Thymus (tissue), 11 donors: ENCODE data around the gene CWC25. TPM values are rescaled to one million over a fixed set of nuclear protein-coding genes. Genes with fewer than 3 reads are reported as not detected.

ENCODE experiments used
- DNase-seq, 9 donors: peaks; one replicate each; pipeline ENCODE4 v3.0.0-alpha.2; 2013; ENCODE audit warnings: low spot score in 9 of 9, low read depth in 6 of 9, missing footprints in 1 of 9
- H3K27ac ChIP-seq, 2 donors: one replicate each; pipeline ENCODE4 v1.5.1; 2013; ENCODE audit warnings: control low read depth in 1 of 2, low read depth in 1 of 2, low read length in 1 of 2, mild to moderate bottlenecking in 1 of 2, moderate library complexity in 1 of 2
- H3K27me3 ChIP-seq, 2 donors: one replicate each; pipeline ENCODE4 v1.5.1; 2013; ENCODE audit warnings: low read length in 1 of 2; ENCODE audit not compliant: control insufficient read depth in 2 of 2, insufficient read depth in 1 of 2
- H3K36me3 ChIP-seq, 2 donors: one replicate each; pipeline ENCODE4 v1.5.1; 2013; ENCODE audit warnings: low read length in 1 of 2, mild to moderate bottlenecking in 1 of 2, moderate library complexity in 1 of 2; ENCODE audit not compliant: control insufficient read depth in 2 of 2, insufficient read depth in 2 of 2
- H3K4me1 ChIP-seq, 2 donors: one replicate each; pipeline ENCODE4 v1.5.1; 2013; ENCODE audit warnings: low read length in 2 of 2; ENCODE audit not compliant: control insufficient read depth in 2 of 2, insufficient read depth in 2 of 2
- H3K4me3 ChIP-seq, 2 donors: one replicate each; pipeline ENCODE4 v1.5.1; 2013; ENCODE audit warnings: low read length in 2 of 2, control low read depth in 1 of 2, mild to moderate bottlenecking in 1 of 2
- H3K9me3 ChIP-seq, 2 donors: one replicate each; pipeline ENCODE4 v1.5.1; 2013; ENCODE audit warnings: low read length in 1 of 2, mild to moderate bottlenecking in 1 of 2; ENCODE audit not compliant: control insufficient read depth in 2 of 2, insufficient read depth in 1 of 2
- WGBS: extraction: QIAGEN DNeasy Blood & Tissue Kit; methylation state at CpG from one replicate; pipeline ENCODE4 v1.1.7; 2013; 5-methylcytosine and 5-hydroxymethylcytosine counted together
- polyA plus RNA-seq: library from polyadenylated mRNA; stranded (reverse); fragments of 200-250 nt; gene quantifications from one replicate; pipeline ENCODE4 v1.2.3, GENCODE V29; 2013
- total RNA-seq: library from RNA; stranded (reverse); fragments of 120-200 nt; gene quantifications from one replicate; pipeline ENCODE4 v1.2.4, GENCODE V29; 2013
- donor health status: healthy.

The CWC25 gene
- total and polyA plus RNA-seq, 2 donors, result 18.7 to 36.2 TPM

DNA sequence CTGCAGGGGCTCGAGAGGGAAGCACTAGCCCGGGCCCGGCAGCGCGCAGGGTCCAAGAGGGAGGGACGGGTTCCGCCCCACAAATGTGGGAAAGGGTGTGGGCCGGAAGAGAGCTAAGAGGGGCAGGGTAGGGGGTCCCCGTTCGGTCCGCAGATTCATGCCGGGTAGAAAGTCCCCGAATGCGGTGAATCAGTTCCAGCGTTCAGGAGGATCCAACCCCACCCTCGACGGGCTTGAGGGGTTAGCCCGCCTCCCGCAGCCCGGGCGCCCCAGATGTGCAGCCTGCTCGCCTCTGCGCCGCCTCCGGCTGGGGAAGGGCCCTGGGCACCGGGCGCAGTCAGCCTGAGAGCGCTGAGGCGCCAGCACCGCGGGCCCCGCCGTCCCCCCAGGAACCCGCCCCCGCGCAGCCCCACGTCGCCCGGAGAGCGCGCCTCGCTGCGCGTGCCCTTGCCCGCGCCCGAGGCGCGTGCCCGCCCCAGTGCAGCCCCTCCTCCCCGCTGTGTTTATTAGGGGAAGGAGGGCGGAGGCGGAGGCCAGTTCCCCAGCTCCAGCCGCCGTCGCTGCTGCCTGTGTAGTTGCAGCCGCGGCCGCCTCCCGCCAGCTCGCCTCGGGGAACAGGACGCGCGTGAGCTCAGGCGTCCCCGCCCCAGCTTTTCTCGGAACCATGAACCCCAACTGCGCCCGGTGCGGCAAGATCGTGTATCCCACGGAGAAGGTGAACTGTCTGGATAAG is 44.6 kb upstream of the CWC25 start, which contains the start of gene LASP1:
LASP1 (plus strand) TSS at position 533 of the 733 bp plus-strand sequence; CDS start at position 665, 132 bp downstream.
- Histone ChIP-seq H3K27ac (peak within 1 kb of the TSS; percentile 96 to 99), H3K4me3 (peak within 1 kb of the TSS; percentile 97 to 99), H3K9me3 (no peaks in the 10 kb centered on the region), H3K27me3 (no peaks in the 10 kb centered on the region), H3K36me3 (peaks cover 11 to 13% of the 10 kb centered on the region in 2 donors), H3K4me1 (peaks cover 25 to 56% of the 10 kb centered on the region in 2 donors)
- DNase-seq, result peak in 6 of 9 donors; percentile 82 to 94 (median 88)
- under 1% methylated on average over 73 of the region's 73 CpGs for WGBS

DNA sequence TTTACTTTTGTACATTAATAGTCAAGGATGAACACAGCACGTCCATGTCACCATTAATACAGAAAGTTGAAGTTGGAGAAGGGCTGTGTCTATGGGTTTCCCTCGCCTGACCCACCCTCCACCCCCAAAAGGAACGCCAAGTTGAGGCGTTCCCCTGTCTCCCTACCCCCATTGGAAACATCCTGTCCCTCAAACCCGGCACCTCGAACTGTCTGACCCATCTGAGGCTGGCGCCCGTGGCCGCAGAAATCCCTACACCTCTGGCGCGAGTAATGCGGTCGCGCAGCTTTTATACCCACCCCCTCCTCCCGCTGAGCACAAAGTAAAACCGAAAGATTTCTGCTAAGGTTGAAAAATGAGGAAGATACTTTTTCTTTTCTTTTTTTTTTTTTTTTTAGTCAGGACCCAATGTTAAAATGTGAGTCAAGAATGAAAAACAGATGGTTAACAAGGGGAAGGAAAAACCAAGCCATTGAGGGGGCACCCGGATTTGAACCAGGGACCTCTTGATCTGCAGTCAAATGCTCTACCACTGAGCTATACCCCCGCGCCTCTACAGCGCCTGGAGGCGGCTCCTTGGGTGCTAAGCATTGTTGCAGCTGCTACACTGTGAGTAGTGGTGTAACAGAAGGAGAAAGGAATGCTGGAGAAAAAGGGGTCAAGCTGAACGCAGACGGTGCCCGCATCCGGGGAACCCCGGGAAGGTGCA is 43.9 kb upstream of the CWC25 start:
- DNase-seq, result peak in 7 of 9 donors; percentile 75 to 96 (median 87)
- H3K9me3 ChIP-seq, result no peaks in the 10 kb centered on the region
- H3K27ac ChIP-seq, result peak overlapping the region; percentile 96 to 99
- under 1% methylated on average over 26 of the region's 26 CpGs for WGBS
- H3K4me3 ChIP-seq, result peak overlapping the region; percentile 97 to 99
- H3K36me3 ChIP-seq, result peaks cover 6 to 12% of the 10 kb centered on the region in 2 donors
- no peaks in the 10 kb centered on the region for H3K27me3 ChIP-seq
- peaks cover 19 to 49% of the 10 kb centered on the region in 2 donors for H3K4me1 ChIP-seq

DNA sequence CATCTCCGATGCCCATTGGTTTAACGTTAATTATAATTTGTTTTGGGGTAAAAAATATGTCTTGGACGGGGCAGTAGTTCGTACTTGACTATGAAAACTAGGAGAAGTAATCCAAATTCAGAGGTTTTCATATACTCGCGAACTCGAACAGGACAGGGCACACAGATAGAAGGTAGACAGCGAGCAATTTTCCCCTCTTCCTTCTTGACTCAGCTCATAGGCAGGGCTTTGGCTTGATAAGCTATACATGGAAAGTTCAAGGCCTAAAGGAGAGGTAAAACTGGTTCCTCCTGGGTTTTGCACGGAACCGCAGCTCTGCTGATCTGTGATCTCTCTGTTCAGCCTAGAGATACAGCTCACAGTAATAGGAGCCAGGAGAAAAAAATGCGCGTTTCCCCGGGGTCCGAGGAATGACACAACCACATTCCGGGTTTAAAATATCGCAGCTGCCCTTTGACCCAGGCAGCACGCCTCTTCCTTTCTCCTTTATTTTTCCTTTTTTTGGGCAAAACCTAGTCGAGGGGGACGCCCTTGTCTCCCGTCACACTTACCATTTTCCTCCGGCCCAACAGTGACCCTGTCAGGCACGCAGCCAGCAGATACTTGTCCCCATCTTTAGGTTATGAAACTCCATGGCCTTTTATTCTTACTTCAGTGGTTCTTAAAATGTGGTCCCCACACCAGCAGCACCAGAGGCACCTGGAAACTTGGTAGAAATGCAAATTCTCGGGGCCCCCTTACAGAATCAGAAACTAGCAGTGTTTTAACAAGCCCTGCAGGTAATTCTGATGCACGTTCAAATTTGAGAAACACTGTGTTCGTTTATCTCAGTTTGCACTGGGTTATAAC is 43.1 kb upstream of the CWC25 start:
- no peaks in the 10 kb centered on the region for H3K9me3 ChIP-seq
- H3K27ac ChIP-seq, result peak overlapping the region; percentile 88 to 96
- peak in 1 of 9 donors; percentile 58 for DNase-seq
- peaks cover 19 to 41% of the 10 kb centered on the region in 2 donors for H3K4me1 ChIP-seq
- no peaks in the 10 kb centered on the region for H3K27me3 ChIP-seq
- peak overlapping the region; percentile 97 to 99 for H3K4me3 ChIP-seq
- 18% methylated on average over 25 of the region's 25 CpGs for WGBS
- peaks cover 5% of the 10 kb centered on the region in 2 donors for H3K36me3 ChIP-seq

DNA sequence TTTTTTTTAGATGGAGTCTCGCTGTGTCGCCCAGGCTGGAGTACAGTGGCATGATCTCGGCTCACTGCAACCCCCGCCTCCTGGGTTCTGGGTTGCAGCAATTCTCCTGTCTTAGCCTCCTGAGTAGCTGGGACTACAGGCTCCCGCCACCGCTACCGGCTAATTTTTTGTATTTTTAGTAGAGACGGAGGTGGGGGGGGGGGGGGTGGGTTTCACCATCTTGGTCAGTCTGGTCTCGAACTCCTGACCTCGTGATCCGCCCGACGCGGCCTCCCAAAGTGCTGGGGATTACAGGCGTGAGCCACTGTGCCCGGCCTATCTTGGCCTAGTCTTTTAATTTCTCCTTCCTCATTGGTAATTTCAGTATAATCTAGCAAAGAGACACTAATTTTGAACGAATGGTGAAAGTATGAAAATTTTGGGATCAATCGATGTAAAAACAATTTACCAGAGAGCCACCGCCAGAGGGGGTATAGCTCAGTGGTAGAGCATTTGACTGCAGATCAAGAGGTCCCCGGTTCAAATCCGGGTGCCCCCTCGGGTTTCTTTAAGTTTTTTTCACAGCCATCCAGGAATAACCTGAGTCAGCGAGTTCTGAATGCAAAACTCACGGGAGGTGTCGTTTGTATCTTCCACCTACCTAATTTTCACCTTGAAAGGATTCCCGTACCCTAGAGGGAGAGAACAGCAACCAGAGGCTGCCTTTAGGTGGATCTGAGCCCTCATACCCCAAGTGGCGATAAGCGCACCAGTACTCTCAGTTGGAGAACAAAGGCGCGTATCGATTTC is 42.3 kb upstream of the CWC25 start:
- 33% methylated on average over 31 of the region's 31 CpGs for WGBS
- peaks cover 12 to 33% of the 10 kb centered on the region in 2 donors for H3K4me1 ChIP-seq
- H3K9me3 ChIP-seq, result no peaks in the 10 kb centered on the region
- DNase-seq, result peak in 1 of 9 donors; percentile 78
- peak overlapping the region in 1 of 2 donors; percentile 96 for H3K27ac ChIP-seq
- peak overlapping the region; percentile 15 to 99 for H3K4me3 ChIP-seq
- H3K36me3 ChIP-seq, result peaks cover 0 to 3% of the 10 kb centered on the region in 2 donors
- H3K27me3 ChIP-seq, result no peaks in the 10 kb centered on the region

DNA sequence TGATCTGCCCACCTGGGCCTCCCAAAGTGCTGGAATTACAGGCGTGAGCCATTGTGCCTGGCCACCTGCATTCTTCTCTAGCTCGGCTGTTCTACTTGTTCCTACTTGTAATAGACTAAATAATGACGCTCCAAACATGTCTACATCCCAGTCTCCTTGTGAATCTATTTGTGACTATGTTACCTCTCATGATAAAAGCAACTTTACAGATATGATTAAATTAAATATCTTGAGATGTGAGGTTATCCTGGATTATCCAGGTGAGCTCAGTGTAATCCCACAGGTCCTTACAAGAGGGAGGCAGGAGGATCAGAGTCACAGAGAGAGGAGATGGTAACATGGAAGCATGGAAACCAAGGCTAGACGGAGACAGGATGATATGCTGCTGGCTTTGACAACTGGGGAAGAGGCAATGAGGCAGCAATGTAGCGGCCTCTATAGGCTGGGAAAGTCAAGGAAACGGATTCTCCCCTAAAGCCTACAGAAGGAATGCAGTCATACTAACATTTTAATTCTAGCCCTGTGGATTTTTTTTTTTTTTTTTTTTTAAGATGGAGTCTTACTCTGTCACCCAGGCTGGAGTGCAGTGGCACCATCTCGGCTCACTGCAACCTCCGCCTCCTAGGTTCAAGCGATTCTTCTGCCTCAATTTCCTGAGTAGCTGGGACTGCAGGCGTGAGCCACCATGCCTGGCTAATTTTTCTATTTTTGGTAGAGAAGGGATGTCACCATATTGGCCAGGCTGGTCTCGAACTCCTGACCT is 39.7 kb upstream of the CWC25 start:
- Histone ChIP-seq H3K4me1 (peaks cover 6 to 20% of the 10 kb centered on the region in 2 donors), H3K27ac (no peak overlapping the region), H3K9me3 (no peaks in the 10 kb centered on the region), H3K4me3 (no peak overlapping the region), H3K36me3 (no peaks in the 10 kb centered on the region), H3K27me3 (no peaks in the 10 kb centered on the region)
- WGBS, result 92% methylated on average over 11 of the region's 11 CpGs
- DNase-seq, result no peak

DNA sequence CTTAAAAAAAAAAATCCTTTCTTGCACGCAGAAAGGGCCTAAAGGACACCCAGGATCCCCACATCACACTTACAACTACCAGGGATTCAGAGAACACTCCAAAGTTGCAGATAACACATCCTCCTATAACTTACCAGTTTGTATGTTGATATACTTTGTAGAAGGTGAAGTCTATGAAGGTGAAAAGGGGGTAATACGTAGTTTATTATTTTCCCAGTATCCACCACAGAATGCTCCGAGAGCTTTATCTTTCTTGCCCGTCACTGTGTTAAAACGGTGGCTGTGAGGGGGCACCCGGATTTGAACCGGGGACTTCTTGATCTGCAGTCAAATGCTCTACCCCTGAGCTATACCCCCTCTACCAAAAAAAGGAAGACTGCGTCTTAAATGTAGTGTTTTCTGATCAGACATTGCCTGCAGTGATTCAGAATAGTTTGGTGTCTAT is 36.3 kb upstream of the CWC25 start:
- Histone ChIP-seq H3K27ac (no peak overlapping the region), H3K4me3 (no peak overlapping the region), H3K4me1 (no peaks in the 10 kb centered on the region), H3K36me3 (no peaks in the 10 kb centered on the region), H3K9me3 (no peaks in the 10 kb centered on the region), H3K27me3 (no peaks in the 10 kb centered on the region)
- WGBS, result 43% methylated on average over 8 of the region's 8 CpGs
- DNase-seq, result no peak

DNA sequence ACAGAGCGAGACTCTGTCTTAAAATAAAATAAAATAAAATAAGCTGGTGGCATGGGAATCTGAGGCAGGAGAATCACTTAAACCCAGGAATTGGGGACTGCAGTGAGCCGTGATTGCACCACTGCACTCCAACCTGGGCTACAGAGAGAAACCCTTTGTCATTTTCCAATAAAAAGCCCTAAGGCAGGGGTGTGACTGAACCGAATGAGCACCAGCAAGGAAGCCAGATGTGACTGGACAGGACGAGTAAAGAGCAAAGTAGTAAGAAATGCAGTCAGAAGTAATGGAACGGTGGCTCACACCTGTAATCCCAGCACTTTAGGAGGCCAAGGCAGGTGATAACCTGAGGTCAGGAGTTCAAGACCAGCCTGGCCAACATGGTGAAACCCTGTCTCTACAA is 32.1 kb upstream of the CWC25 start:
- no peak for DNase-seq
- Histone ChIP-seq H3K36me3 (peaks cover 0 to 6% of the 10 kb centered on the region in 2 donors), H3K27ac (no peak overlapping the region), H3K9me3 (no peaks in the 10 kb centered on the region), H3K27me3 (no peaks in the 10 kb centered on the region), H3K4me3 (no peak overlapping the region), H3K4me1 (peaks cover 8 to 18% of the 10 kb centered on the region in 2 donors)
- WGBS, result 94% methylated on average over 5 of the region's 5 CpGs
